ENCODE data around the gene PRKG2. TPM values are rescaled to one million over a fixed set of nuclear protein-coding genes. Genes with fewer than 3 reads are reported as not detected.

PRKG2 gene
- polyA plus RNA-seq, 1 donor (not counting 4 experiments of a cell fraction or from before 2014, with no cell fraction given), result 0.68 TPM

DNA sequence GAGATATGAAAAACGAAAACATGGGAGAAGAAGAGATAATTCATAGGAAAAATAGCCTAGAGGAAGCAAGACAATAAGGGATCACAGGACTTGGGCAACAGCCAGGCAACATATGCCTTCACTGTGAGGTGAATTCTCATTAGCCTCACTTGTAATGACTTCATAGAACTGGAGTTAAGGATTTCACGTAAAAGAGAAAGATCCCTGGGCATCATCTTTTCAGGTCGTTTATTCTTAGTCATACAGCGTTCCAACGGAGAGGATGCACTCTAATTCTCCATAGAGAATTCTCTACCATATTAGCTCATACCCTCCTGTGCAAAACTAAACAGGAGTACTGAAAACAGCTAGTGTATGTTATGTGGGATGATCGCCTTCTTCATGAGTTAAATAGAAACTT, 1.4 kb downstream of the PRKG2 start:
- no peak for FAIRE-seq
- no peaks in the 10 kb centered on the region for H3K9me3 ChIP-seq (ENCODE audit: control insufficient read depth, low read depth, low read length)
- no peaks in the 10 kb centered on the region for H4K20me1 ChIP-seq (ENCODE audit: control insufficient read depth, extremely low read depth, insufficient read depth, low read length)
- H3K9ac ChIP-seq (ENCODE audit: control insufficient read depth, extremely low read depth, insufficient read depth, low read length), result no peak overlapping the region
- no peaks in the 10 kb centered on the region for H3K36me3 ChIP-seq (ENCODE audit: control insufficient read depth in 2 of 2, extremely low read depth in 1 of 2, insufficient read depth in 2 of 2, low read length in 2 of 2)
- H3K9me1 ChIP-seq (ENCODE audit: control insufficient read depth, extremely low read depth, insufficient read depth, low read length), result no peaks in the 10 kb centered on the region
- TF ChIP-seq CTCF (optimal IDR thresholded peaks at IDR 0.05 in 1 of 3, IDR thresholded peaks at IDR 0.05 in 1 of 3, conservative IDR thresholded peaks at IDR 0.05 in 1 of 3; ENCODE audit: extremely low read depth in 1 of 3, insufficient read depth in 2 of 3, low read length in 3 of 3) (no peak), EZH2 (IDR thresholded peaks at IDR 0.05; ENCODE audit: low read length) (no peak)
- H3K27me3 ChIP-seq (ENCODE audit: control insufficient read depth, extremely low read depth, insufficient read depth, low read length), result peaks cover 27% of the 10 kb centered on the region
- no peak overlapping the region for H3K27ac ChIP-seq (ENCODE audit: control insufficient read depth, insufficient read depth, low read length)
- H3K4me1 ChIP-seq (ENCODE audit: control insufficient read depth, extremely low read depth, insufficient read depth, low read length), result no peaks in the 10 kb centered on the region
- no peaks in the 10 kb centered on the region for H3K79me2 ChIP-seq (ENCODE audit: control insufficient read depth, insufficient read depth, low read length)
- H3K4me3 ChIP-seq (ENCODE audit: control insufficient read depth in 2 of 3, extremely low read depth in 1 of 3, insufficient read depth in 2 of 3, low read depth in 1 of 3, low read length in 3 of 3), result no peak overlapping the region
- dilution Hi-C loops (cut with MboI; ENCODE audit: extremely low pct_ligation_motif_present, low sequenced_read_pairs), result no loop called here
- H3K4me2 ChIP-seq (ENCODE audit: control insufficient read depth, extremely low read depth, insufficient read depth, low read depth, low read length), result no peak overlapping the region
- no peak overlapping the region for H2AFZ ChIP-seq (ENCODE audit: control insufficient read depth, low read length)
- DNase-seq (ENCODE audit: low read depth, low spot score), result no peak

DNA sequence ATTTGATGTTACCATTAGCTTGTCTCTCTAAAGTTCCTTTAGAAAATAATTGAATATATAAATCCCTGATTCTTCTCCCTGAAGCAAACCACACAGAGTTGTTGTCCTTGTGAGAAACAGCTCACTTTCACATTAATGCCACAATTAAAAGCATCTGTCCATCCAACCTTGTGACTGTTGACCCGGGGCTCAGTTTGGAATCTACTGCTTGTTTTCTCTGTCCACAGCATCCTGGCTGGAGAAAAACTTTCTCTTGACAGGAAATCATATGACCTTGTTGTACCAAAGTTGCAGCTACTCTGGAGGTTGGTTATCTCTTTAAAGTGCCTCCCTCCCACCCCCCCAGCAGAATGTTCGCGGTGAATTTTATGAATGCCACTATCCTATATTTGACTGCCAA, 3.1 kb downstream of the PRKG2 start:
- dilution Hi-C loops (cut with MboI; ENCODE audit: extremely low pct_ligation_motif_present, low sequenced_read_pairs), result no loop called here

More for the DNA sequence above, 3.1 kb downstream of the PRKG2 start:
- H3K27ac ChIP-seq (ENCODE audit: control insufficient read depth, insufficient read depth, low read length), result no peak overlapping the region
- no peaks in the 10 kb centered on the region for H3K79me2 ChIP-seq (ENCODE audit: control insufficient read depth, insufficient read depth, low read length)
- no peaks in the 10 kb centered on the region for H3K9me1 ChIP-seq (ENCODE audit: control insufficient read depth, extremely low read depth, insufficient read depth, low read length)
- H3K4me1 ChIP-seq (ENCODE audit: control insufficient read depth, extremely low read depth, insufficient read depth, low read length), result no peaks in the 10 kb centered on the region
- no peak for TF ChIP-seq CTCF (optimal IDR thresholded peaks at IDR 0.05 in 1 of 3, IDR thresholded peaks at IDR 0.05 in 1 of 3, conservative IDR thresholded peaks at IDR 0.05 in 1 of 3; ENCODE audit: extremely low read depth in 1 of 3, insufficient read depth in 2 of 3, low read length in 3 of 3)
- no peak for TF ChIP-seq EZH2 (IDR thresholded peaks at IDR 0.05; ENCODE audit: low read length)
- H3K4me3 ChIP-seq (ENCODE audit: control insufficient read depth in 2 of 3, extremely low read depth in 1 of 3, insufficient read depth in 2 of 3, low read depth in 1 of 3, low read length in 3 of 3), result no peak overlapping the region
- H3K27me3 ChIP-seq (ENCODE audit: control insufficient read depth, extremely low read depth, insufficient read depth, low read length), result peaks cover 27% of the 10 kb centered on the region
- no peak overlapping the region for H3K9ac ChIP-seq (ENCODE audit: control insufficient read depth, extremely low read depth, insufficient read depth, low read length)
- H2AFZ ChIP-seq (ENCODE audit: control insufficient read depth, low read length), result no peak overlapping the region
- no peaks in the 10 kb centered on the region for H3K36me3 ChIP-seq (ENCODE audit: control insufficient read depth in 2 of 2, extremely low read depth in 1 of 2, insufficient read depth in 2 of 2, low read length in 2 of 2)
- DNase-seq (ENCODE audit: low read depth, low spot score) (no peak), FAIRE-seq (no peak)
- no peaks in the 10 kb centered on the region for H3K9me3 ChIP-seq (ENCODE audit: control insufficient read depth, low read depth, low read length)
- H3K4me2 ChIP-seq (ENCODE audit: control insufficient read depth, extremely low read depth, insufficient read depth, low read depth, low read length), result no peak overlapping the region
- no peaks in the 10 kb centered on the region for H4K20me1 ChIP-seq (ENCODE audit: control insufficient read depth, extremely low read depth, insufficient read depth, low read length)
